ENCODE results near the gene OTUD7B. TPM values are rescaled to one million over a fixed set of nuclear protein-coding genes. Genes with fewer than 3 reads are reported as not detected.

The OTUD7B gene
- total and polyA plus RNA-seq, 2 experiments from 2014 or later: 3.6 to 17.8 TPM

DNA sequence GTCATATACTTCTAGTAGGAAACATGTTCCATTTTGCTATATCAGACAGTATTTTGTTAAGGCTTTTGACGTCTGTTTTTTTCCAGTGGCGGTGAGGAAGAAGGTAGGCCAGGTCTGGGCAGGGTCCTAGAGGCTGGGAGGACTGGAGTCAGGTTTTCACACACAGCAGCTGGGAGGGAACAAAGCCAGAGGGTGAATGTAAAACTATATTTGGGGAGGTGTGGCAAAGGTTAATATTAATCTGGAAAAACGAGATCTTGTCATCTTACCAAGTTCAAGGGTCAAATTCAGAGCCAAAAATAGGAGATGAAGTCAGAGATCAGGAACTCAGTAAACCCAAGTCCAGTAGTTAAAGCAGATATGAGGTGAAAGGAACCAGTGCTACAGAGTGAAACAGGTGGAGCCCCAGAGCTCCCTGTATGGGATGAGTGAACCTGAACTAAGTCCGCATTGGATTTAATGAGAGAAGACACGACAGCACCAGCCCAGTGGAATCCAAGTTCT is 10.7 kb upstream of the OTUD7B start:
- Histone ChIP-seq H3K4me2 (peak overlapping the region; percentile 41), H3K36me3 (replicated peaks; ENCODE audit: insufficient read depth, low read depth) (no peaks in the 10 kb centered on the region), H2AFZ (no peak overlapping the region), H3K4me3 (no peak overlapping the region), H3K79me2 (no peaks in the 10 kb centered on the region), H3K27me3 (no peaks in the 10 kb centered on the region), H3K9me2 (replicated peaks; ENCODE audit: insufficient read depth) (no peaks in the 10 kb centered on the region), H3K4me1 (ENCODE audit: insufficient read depth) (peaks cover 17% of the 10 kb centered on the region), H3K27ac (peak overlapping the region; percentile 94), H3K9me3 (ENCODE audit: low read depth) (no peaks in the 10 kb centered on the region), H4K20me1 (ENCODE audit: insufficient read depth, poor library complexity, severe bottlenecking) (no peaks in the 10 kb centered on the region)
- TF ChIP-seq EZH2phosphoT487 (IDR thresholded peaks at IDR 0.05; ENCODE audit: low read depth, severe bottlenecking, unreplicated experiment): no peak
- no peak for TF ChIP-seq CTCF (IDR thresholded peaks at IDR 0.05; ENCODE audit: poor library complexity)
- no peak for TF ChIP-seq EZH2 (IDR thresholded peaks at IDR 0.05; ENCODE audit: borderline replicate concordance)
- 53% methylated on average over 5 of the region's 5 CpGs for WGBS (ENCODE audit: low lambda C conversion rate, missing lambda C conversion rate)
- DNase-seq (ENCODE audit: low spot score): peak; percentile 74

- Histone ChIP-seq H2AFZ (no peak overlapping the region), H3K27me3 (no peaks in the 10 kb centered on the region), H3K9me2 (replicated peaks; ENCODE audit: insufficient read depth) (no peaks in the 10 kb centered on the region), H3K4me1 (ENCODE audit: insufficient read depth) (peaks cover 17% of the 10 kb centered on the region), H3K79me2 (no peaks in the 10 kb centered on the region), H3K9me3 (ENCODE audit: low read depth) (no peaks in the 10 kb centered on the region), H3K36me3 (replicated peaks; ENCODE audit: insufficient read depth, low read depth) (no peaks in the 10 kb centered on the region), H4K20me1 (ENCODE audit: insufficient read depth, poor library complexity, severe bottlenecking) (no peaks in the 10 kb centered on the region), H3K4me3 (no peak overlapping the region), H3K27ac (peak overlapping the region; percentile 94), H3K4me2 (peak overlapping the region; percentile 6)
- DNase-seq (ENCODE audit: low spot score): no peak
- TF ChIP-seq EZH2phosphoT487 (IDR thresholded peaks at IDR 0.05; ENCODE audit: low read depth, severe bottlenecking, unreplicated experiment) (no peak), EZH2 (IDR thresholded peaks at IDR 0.05; ENCODE audit: borderline replicate concordance) (no peak), CTCF (IDR thresholded peaks at IDR 0.05; ENCODE audit: poor library complexity) (no peak)
- WGBS (ENCODE audit: low lambda C conversion rate, missing lambda C conversion rate): 90% methylated on average over 2 of the region's 2 CpGs
These were observed 10.2 kb upstream of the OTUD7B start for GRCh38 chr1:150020711-150021110.

DNA sequence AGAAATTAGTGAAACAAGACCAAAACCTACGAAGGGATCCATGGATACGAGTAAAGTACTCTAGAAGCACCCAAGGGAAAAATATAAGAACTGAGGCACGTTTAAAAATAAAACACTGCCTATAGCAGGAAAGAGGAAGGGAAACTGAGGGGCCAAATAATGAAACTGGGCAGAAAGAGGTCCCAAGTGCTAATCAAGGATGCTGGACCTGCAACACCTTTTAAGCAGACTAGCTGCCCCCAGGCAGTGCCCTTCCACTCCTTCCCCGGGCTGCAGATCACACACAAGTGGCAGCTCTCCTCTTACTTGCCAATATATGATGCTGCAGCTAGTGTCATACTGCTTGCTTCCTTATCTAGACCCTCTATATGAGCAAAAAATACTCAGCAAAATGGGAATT is 7.6 kb upstream of the OTUD7B start:
- peaks cover 17% of the 10 kb centered on the region for H3K4me1 ChIP-seq (ENCODE audit: insufficient read depth)
- WGBS (ENCODE audit: low lambda C conversion rate, missing lambda C conversion rate): 90% methylated on average over 4 of the region's 4 CpGs
- H2AFZ ChIP-seq: no peak overlapping the region
- H3K79me2 ChIP-seq: no peaks in the 10 kb centered on the region
- H3K9me2 ChIP-seq (replicated peaks; ENCODE audit: insufficient read depth): no peaks in the 10 kb centered on the region
- TF ChIP-seq EZH2phosphoT487 (IDR thresholded peaks at IDR 0.05; ENCODE audit: low read depth, severe bottlenecking, unreplicated experiment) (no peak), EZH2 (IDR thresholded peaks at IDR 0.05; ENCODE audit: borderline replicate concordance) (no peak)
- H3K36me3 ChIP-seq (replicated peaks; ENCODE audit: insufficient read depth, low read depth): no peaks in the 10 kb centered on the region
- no peaks in the 10 kb centered on the region for H3K27me3 ChIP-seq
- H3K4me3 ChIP-seq: no peak overlapping the region
- peak overlapping the region; percentile 88 for H3K27ac ChIP-seq
- DNase-seq (ENCODE audit: low spot score): no peak
- H4K20me1 ChIP-seq (ENCODE audit: insufficient read depth, poor library complexity, severe bottlenecking): no peaks in the 10 kb centered on the region
- H3K9me3 ChIP-seq (ENCODE audit: low read depth): no peaks in the 10 kb centered on the region
- H3K4me2 ChIP-seq: no peak overlapping the region

GRCh38 chr1:150017206-150017750 is 6.8 kb upstream of the OTUD7B start:
- no peaks in the 10 kb centered on the region for H3K36me3 ChIP-seq (replicated peaks; ENCODE audit: insufficient read depth, low read depth)
- no peaks in the 10 kb centered on the region for H3K79me2 ChIP-seq
- no peak overlapping the region for H3K4me3 ChIP-seq
- no peaks in the 10 kb centered on the region for H3K9me2 ChIP-seq (replicated peaks; ENCODE audit: insufficient read depth)
- no peaks in the 10 kb centered on the region for H4K20me1 ChIP-seq (ENCODE audit: insufficient read depth, poor library complexity, severe bottlenecking)
- H3K27me3 ChIP-seq: no peaks in the 10 kb centered on the region
- no peak overlapping the region for H2AFZ ChIP-seq
- H3K4me1 ChIP-seq (ENCODE audit: insufficient read depth): peaks cover 17% of the 10 kb centered on the region
- H3K9me3 ChIP-seq (ENCODE audit: low read depth): no peaks in the 10 kb centered on the region
- H3K4me2 ChIP-seq: no peak overlapping the region
- H3K27ac ChIP-seq: peak overlapping the region; percentile 88
- peak; percentile 66 for DNase-seq (ENCODE audit: low spot score)
- no peak for TF ChIP-seq CTCF (IDR thresholded peaks at IDR 0.05; ENCODE audit: poor library complexity)
- no peak for TF ChIP-seq EZH2 (IDR thresholded peaks at IDR 0.05; ENCODE audit: borderline replicate concordance)
- no peak for TF ChIP-seq EZH2phosphoT487 (IDR thresholded peaks at IDR 0.05; ENCODE audit: low read depth, severe bottlenecking, unreplicated experiment)
